ENCODE measurements around the gene DELE1.

DNA sequence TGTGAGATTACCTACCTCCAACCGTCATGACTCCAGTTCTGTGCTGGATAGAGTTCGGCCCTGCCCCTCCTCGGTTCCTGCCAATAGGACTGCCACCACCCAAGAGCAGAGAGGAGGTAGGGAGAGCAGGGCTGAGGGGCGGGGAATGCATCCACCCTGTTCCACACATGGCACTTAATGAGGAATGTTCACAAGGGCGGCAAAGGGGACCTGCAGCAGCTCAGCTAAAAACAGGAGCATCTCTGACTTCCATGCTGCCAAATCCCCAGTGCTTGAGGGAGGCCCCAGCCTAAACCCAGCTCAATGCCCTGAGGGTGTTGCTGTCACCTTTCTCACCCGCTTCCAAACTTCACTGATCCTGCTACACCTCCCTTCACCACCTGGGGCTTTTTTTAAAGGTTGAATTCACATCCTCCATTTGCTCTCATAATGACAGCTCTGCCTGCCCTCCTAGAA is 7.8 kb upstream of the DELE1 start:
- no peak for TF ChIP-seq POLR2A (IDR thresholded peaks at IDR 0.05)
- TF ChIP-seq, protein P1, sequence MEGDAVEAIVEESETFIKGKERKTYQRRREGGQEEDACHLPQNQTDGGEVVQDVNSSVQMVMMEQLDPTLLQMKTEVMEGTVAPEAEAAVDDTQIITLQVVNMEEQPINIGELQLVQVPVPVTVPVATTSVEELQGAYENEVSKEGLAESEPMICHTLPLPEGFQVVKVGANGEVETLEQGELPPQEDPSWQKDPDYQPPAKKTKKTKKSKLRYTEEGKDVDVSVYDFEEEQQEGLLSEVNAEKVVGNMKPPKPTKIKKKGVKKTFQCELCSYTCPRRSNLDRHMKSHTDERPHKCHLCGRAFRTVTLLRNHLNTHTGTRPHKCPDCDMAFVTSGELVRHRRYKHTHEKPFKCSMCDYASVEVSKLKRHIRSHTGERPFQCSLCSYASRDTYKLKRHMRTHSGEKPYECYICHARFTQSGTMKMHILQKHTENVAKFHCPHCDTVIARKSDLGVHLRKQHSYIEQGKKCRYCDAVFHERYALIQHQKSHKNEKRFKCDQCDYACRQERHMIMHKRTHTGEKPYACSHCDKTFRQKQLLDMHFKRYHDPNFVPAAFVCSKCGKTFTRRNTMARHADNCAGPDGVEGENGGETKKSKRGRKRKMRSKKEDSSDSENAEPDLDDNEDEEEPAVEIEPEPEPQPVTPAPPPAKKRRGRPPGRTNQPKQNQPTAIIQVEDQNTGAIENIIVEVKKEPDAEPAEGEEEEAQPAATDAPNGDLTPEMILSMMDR (IDR thresholded peaks at IDR 0.05), result no peak
